HepG2 (cell line): ENCODE measurements around the gene HS2ST1. TPM values are rescaled to one million over a fixed set of nuclear protein-coding genes. Genes with fewer than 3 reads are reported as not detected.

Experiments
- ATAC-seq: fragments of 200-7000 bp; cut with Tn5 transposase; 3 replicates; pipeline ENCODE4 v1.9.1; 2020; ENCODE audit warnings: mild to moderate bottlenecking, moderate library complexity
- BruUV-seq: library from RNA; stranded (reverse); fragments of 400-500 nt; replicated peaks from 2 replicates; lab custom pipeline; 2021; lab: Mats Ljungman, UMichigan
- CTCF ChIA-PET: fragments of 300-600 bp; formaldehyde crosslinking; extraction: SDS; loops from one replicate; lab custom pipeline; 2021; ENCODE audit warnings: low total read pairs, inconsistent platforms, low intra/inter-chr PET ratio; lab: Yijun Ruan, JAX
- POLR2A ChIA-PET: fragments of 350-600 bp; sonication (Branson Sonifier 250); formaldehyde crosslinking; loops from one replicate; lab custom pipeline; 2020; ENCODE audit warnings: antibody characterized with exemption, inconsistent platforms; lab: Yijun Ruan, JAX
- DNase-seq: peaks from one replicate; pipeline ENCODE4 v3.0.0-alpha.2; 2015; ENCODE audit warnings: low spot score
- FAIRE-seq: peaks from 3 replicates; lab custom pipeline; 2011; peaks lifted over from hg19 to GRCh38; lab: Jason Lieb, UNC
- H2AFZ ChIP-seq: one replicate; pipeline ENCODE4 v1.6.1; 2011; ENCODE audit warnings: low read length, inconsistent platforms
- H3K27ac ChIP-seq: fragments of 300-600 bp; 3 replicates; pipeline ENCODE4 v1.8.0; 2011; ENCODE audit warnings: mixed run types, mild to moderate bottlenecking, mixed read lengths, low read length, inconsistent platforms; ENCODE audit not compliant: insufficient read depth; ENCODE audit errors: extremely low read length
- H3K27me3 ChIP-seq, 2 experiments: fragments of 200-600 bp in 1 of 2; 2 replicates in 1 of 2; 3 replicates in 1 of 2; pipeline versions ENCODE4 v1.6.0 to v1.8.0; 2011; ENCODE audit warnings: low read length in 2 of 2, mild to moderate bottlenecking in 2 of 2, moderate library complexity in 2 of 2, inconsistent platforms in 1 of 2; ENCODE audit not compliant: insufficient read depth in 2 of 2, control insufficient read depth in 1 of 2
- H3K36me3 ChIP-seq, 2 experiments: fragments of 200-600 bp in 1 of 2; replicated peaks in 1 of 2; 2 replicates in 1 of 2; 3 replicates in 1 of 2; pipeline versions ENCODE4 v1.5.1 to v1.8.0; 2011; ENCODE audit warnings: low read length in 2 of 2, inconsistent platforms in 1 of 2; ENCODE audit not compliant: insufficient read depth in 2 of 2, control insufficient read depth in 1 of 2
- H3K4me1 ChIP-seq: 2 replicates; pipeline ENCODE4 v1.5.1; 2012; ENCODE audit warnings: low read length, inconsistent platforms; ENCODE audit not compliant: insufficient read depth
- H3K4me2 ChIP-seq: 2 replicates; pipeline ENCODE4 v1.6.0; 2011; ENCODE audit warnings: low read depth, low read length, inconsistent platforms
- H3K4me3 ChIP-seq, 3 experiments: fragments of 200-600 bp in 1 of 3; sonication (generic), shearing (Covaris generic) in 1 of 3; replicated peaks in 1 of 3; 2 replicates each; pipeline ENCODE4 v1.5.1; 2011 to 2016; ENCODE audit warnings: low read length in 3 of 3, inconsistent platforms in 2 of 3, low read depth in 2 of 3, mild to moderate bottlenecking in 2 of 3, control low read depth in 1 of 3, mixed read lengths in 1 of 3; ENCODE audit not compliant: insufficient read depth in 1 of 3
- H3K79me2 ChIP-seq: one replicate; pipeline ENCODE4 v1.6.1; 2011; ENCODE audit warnings: low read length, inconsistent platforms; ENCODE audit not compliant: insufficient read depth
- H3K9ac ChIP-seq: 2 replicates; pipeline ENCODE4 v1.6.0; 2011; ENCODE audit warnings: mild to moderate bottlenecking, low read depth, low read length, inconsistent platforms; ENCODE audit not compliant: insufficient read depth
- H3K9me3 ChIP-seq: 2 replicates; pipeline ENCODE4 v1.5.1; 2012; ENCODE audit warnings: mild to moderate bottlenecking, low read length
- H4K20me1 ChIP-seq: 2 replicates; pipeline ENCODE4 v1.6.0; 2011; ENCODE audit warnings: inconsistent platforms, mild to moderate bottlenecking, low read length, moderate library complexity; ENCODE audit not compliant: insufficient read depth
- AHR ChIP-seq: IDR thresholded peaks from 2 replicates; pipeline ENCODE4 v1.6.1; 2018; ENCODE audit warnings: missing genetic modification reagents, missing compliant biosample characterization
- CBFB ChIP-seq: sonication (generic); formaldehyde crosslinking; IDR thresholded peaks from 2 replicates; pipeline ENCODE4 v1.4.0; 2020; ENCODE audit warnings: missing genetic modification reagents
- JARID2 ChIP-seq: sonication (generic); formaldehyde crosslinking; IDR thresholded peaks from 2 replicates; pipeline ENCODE4 v1.8.1; 2023; ENCODE audit warnings: missing genetic modification reagents, inconsistent platforms; ENCODE audit not compliant: insufficient replicate concordance
- MAFF ChIP-seq: IDR thresholded peaks from 2 replicates; pipeline ENCODE4 v1.6.1; 2011; ENCODE audit warnings: low read depth, low read length, improper control_type of control experiment
- MAFK ChIP-seq, 2 experiments: IDR thresholded peaks in 1 of 2; conservative IDR thresholded peaks in 1 of 2; 2 replicates each; pipeline ENCODE4 v1.6.1; 2011; ENCODE audit warnings: improper control_type of control experiment in 2 of 2, low read length in 2 of 2
- MAZ ChIP-seq, 2 experiments: sonication (generic) in 1 of 2; formaldehyde crosslinking in 1 of 2; IDR thresholded peaks; 2 replicates each; pipeline versions ENCODE4 v1.5.0 to v1.6.1; 2012 to 2020; ENCODE audit warnings: low read depth in 2 of 2, mild to moderate bottlenecking in 2 of 2, borderline replicate concordance in 1 of 2, improper control_type of control experiment in 1 of 2, low read length in 1 of 2, missing genetic modification reagents in 1 of 2, moderate library complexity in 1 of 2
- MEIS2 ChIP-seq: sonication (generic); formaldehyde crosslinking; IDR thresholded peaks from 2 replicates; pipeline ENCODE4 v1.9.0; 2021; ENCODE audit warnings: mild to moderate bottlenecking, missing genetic modification reagents
- RARA ChIP-seq: IDR thresholded peaks from 2 replicates; pipeline ENCODE4 v1.6.1; 2016; ENCODE audit warnings: missing genetic modification reagents, missing compliant biosample characterization
- TBX3 ChIP-seq: fragments of 450-650 bp; IDR thresholded peaks from 2 replicates; pipeline ENCODE4 v1.6.1; 2017; ENCODE audit warnings: antibody characterized with exemption, mild to moderate bottlenecking, inconsistent platforms, borderline replicate concordance
- TCF7 ChIP-seq: sonication (generic); IDR thresholded peaks from 2 replicates; pipeline ENCODE4 v1.6.1; 2016; ENCODE audit warnings: antibody characterized with exemption, low read depth
- ZBTB8A ChIP-seq: sonication (generic); formaldehyde crosslinking; IDR thresholded peaks from 2 replicates; pipeline ENCODE4 v1.4.0; 2020; ENCODE audit warnings: mild to moderate bottlenecking, low read depth, missing genetic modification reagents, borderline replicate concordance
- ZNF17 ChIP-seq: sonication (generic); formaldehyde crosslinking; IDR thresholded peaks from 2 replicates; pipeline ENCODE4 v1.5.0; 2020; ENCODE audit warnings: mild to moderate bottlenecking, missing genetic modification reagents
- ZNF34 ChIP-seq: sonication (generic); formaldehyde crosslinking; IDR thresholded peaks from 2 replicates; pipeline ENCODE4 v1.4.0; 2020; ENCODE audit warnings: mild to moderate bottlenecking, missing genetic modification reagents, borderline replicate concordance
- ZNF737 ChIP-seq: sonication (generic); formaldehyde crosslinking; IDR thresholded peaks from 2 replicates; pipeline ENCODE4 v1.5.0; 2020; ENCODE audit warnings: missing genetic modification reagents, mild to moderate bottlenecking, borderline replicate concordance
- WGBS: methylation state at CpG from one replicate; pipeline ENCODE4 v1.1.6; 2017; ENCODE audit warnings: low lambda C conversion rate; 5-methylcytosine and 5-hydroxymethylcytosine counted together
- in situ Hi-C: cut with HindIII; loops from 2 replicates; pipeline ENCODE4 v1.10.0; 2017; ENCODE audit warnings: low pct_unique_long_range_greater_than_20kb; ENCODE audit not compliant: extremely low pct_ligation_motif_present
- intact Hi-C: fragments of 100-400 bp; cut with micrococcal nuclease; formaldehyde crosslinking; loops from one replicate; pipeline ENCODE4 v1.10.0; 2022; ENCODE audit not compliant: unreplicated experiment
- polyA plus RNA-seq, 8 experiments: library from polyadenylated mRNA; depleted of rRNA in 3 of 8; stranded (reverse) in 7 of 8; unstranded in 1 of 8; fragments of >200 nt; fragmentation: Illumina TruSeq in 4 of 8; extraction: Trizol in 4 of 8; gene quantifications; 2 replicates each; pipeline versions ENCODE4 v1.2.1 to v1.2.3, GENCODE V29; 2011 to 2016; ENCODE audit warnings: low read depth in 4 of 8, missing spikeins in 1 of 8, mixed read lengths in 1 of 8; ENCODE audit not compliant: insufficient read depth in 1 of 8
- total RNA-seq, 5 experiments: library from RNA; depleted of rRNA; stranded (reverse); fragments of >200 nt; fragmentation: Illumina TruSeq; extraction: Trizol; gene quantifications; 2 replicates each; pipeline ENCODE4 v1.2.3, GENCODE V29; 2016; ENCODE audit warnings: low read depth in 1 of 5
- TF ChIP-seq, protein P1 (sequence below): fragments of 450-650 bp; IDR thresholded peaks from 2 replicates; pipeline ENCODE4 v1.6.1; 2017; ENCODE audit warnings: mild to moderate bottlenecking

Gene HS2ST1
- total and polyA plus RNA-seq, 2 of the 13 experiments (the other 11 are each of a cell fraction or from before 2014, with no cell fraction given), result 22.1 to 58.7 TPM

DNA sequence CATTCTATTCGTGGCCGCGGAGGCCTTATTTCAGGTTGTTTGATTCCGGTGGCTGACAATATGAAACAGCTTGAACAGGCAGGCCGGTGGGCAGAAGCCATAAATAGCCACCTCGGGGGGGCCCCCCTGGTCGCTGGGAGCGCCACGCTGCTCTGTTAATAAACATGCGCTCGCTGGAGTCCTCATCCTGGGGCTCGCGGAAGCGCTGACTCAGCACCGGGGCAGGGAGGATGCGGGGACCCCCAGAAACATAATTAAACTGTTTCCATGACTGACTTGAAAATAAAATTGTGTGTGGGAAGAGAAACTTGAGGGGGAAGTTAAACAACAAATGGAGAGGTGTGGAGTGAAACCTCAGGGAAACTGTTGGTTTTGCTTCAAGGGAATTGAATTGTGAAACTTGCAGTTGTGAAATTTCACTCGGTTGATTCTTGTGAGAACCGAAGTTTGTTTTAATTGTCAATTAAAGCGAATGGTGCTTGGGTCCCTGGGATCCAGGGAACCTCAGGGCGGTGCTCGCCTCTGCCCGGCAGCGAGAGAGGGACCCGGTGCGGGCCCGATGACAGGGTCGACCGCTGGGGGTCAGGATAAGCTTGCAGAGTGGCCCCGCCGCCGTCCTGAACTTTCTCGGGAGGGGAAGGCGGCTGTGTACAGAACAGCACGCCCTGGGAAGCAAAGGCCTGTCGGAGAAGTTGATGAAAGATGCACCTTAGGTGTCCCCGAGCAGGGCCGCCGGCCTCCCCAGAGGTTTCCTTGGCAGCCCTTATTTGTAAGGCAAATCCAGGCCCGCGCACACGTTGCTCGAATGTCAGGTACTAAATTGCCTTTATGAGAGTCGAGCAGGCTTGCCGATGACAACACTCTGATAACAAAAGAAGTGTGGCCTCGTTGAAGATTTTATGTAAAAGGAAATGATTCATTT lies 237.3 kb downstream of the HS2ST1 start:
- no peaks in the 10 kb centered on the region for H3K4me1 ChIP-seq
- ChIA-PET POLR2A (no interaction called here), CTCF (no interaction called here)
- no peak overlapping the region for H3K4me2 ChIP-seq
- no peak for TF ChIP-seq RARA (CRISPR knock-in tag)
- peak; percentile 75 for TF ChIP-seq MAFF
- TF ChIP-seq MAFK (conservative IDR thresholded peaks at IDR 0.05 in 1 of 2, IDR thresholded peaks at IDR 0.05 in 1 of 2; ENCODE audit: low read length in 2 of 2), result peak; percentile 87 to 92
- TF ChIP-seq CBFB (CRISPR knock-in tag), result no peak
- no peak for FAIRE-seq
- BruUV-seq, result no TSS peak
- 66% methylated on average over 32 of the region's 45 CpGs for WGBS
- peaks cover 1 to 8% of the 10 kb centered on the region in 2 experiments; a peak in 3 of 5 replicates for H3K27me3 ChIP-seq
- DNase-seq, result no peak
- no peak for ATAC-seq
- H2AFZ ChIP-seq, result no peak overlapping the region
- no peaks in the 10 kb centered on the region for H4K20me1 ChIP-seq
- intact Hi-C loops (no loop called here), in situ Hi-C loops (no loop called here)
- no peaks in the 10 kb centered on the region for H3K36me3 ChIP-seq
- no peaks in the 10 kb centered on the region for H3K9me3 ChIP-seq
- no peak overlapping the region for H3K4me3 ChIP-seq
- H3K9ac ChIP-seq, result no peak overlapping the region
- H3K79me2 ChIP-seq, result no peaks in the 10 kb centered on the region
- no peak overlapping the region for H3K27ac ChIP-seq

DNA sequence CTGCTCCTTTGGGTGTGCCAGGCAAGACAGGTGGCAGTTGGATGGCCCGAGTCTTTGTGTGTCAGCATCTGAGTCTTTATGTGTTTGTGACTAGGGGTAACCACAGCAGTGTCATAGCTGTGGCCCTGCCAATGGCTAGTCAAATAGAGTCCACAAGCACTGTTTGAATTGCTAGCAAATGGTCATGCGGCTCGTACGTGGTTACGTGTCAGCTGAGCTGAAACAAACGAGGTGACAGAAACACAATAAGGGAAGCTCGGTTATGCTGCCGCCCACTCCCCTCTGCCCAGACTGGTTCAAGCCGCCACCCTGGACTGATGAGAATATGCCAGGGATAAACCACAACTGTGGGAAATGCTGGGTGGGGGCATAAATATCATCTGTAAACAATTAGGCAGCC lies 239.9 kb downstream of the HS2ST1 start:
- Histone ChIP-seq H3K27ac (no peak overlapping the region), H3K9me3 (no peaks in the 10 kb centered on the region), H4K20me1 (no peaks in the 10 kb centered on the region), H3K27me3 (peaks cover 3 to 13% of the 10 kb centered on the region in 2 experiments; a peak in 3 of 5 replicates), H3K4me1 (no peaks in the 10 kb centered on the region), H2AFZ (no peak overlapping the region), H3K9ac (no peak overlapping the region), H3K4me2 (no peak overlapping the region), H3K4me3 (no peak overlapping the region), H3K36me3 (no peaks in the 10 kb centered on the region), H3K79me2 (no peaks in the 10 kb centered on the region)
- POLR2A ChIA-PET, result no interaction called here
- WGBS, result 55% methylated on average over 7 of the region's 9 CpGs
- ATAC-seq (no peak), FAIRE-seq (no peak), DNase-seq (no peak)
- CTCF ChIA-PET, result no interaction called here
- intact Hi-C loops, result no loop called here
- in situ Hi-C loops, result no loop called here
- no TSS peak for BruUV-seq
- no peak for TF ChIP-seq TCF7
- TF ChIP-seq ZNF17 (CRISPR knock-in tag), result no peak
- no peak for TF ChIP-seq AHR (CRISPR knock-in tag)
- no peak for TF ChIP-seq ZNF737
- no peak for TF ChIP-seq TBX3
- no peak for TF ChIP-seq MAZ (IDR thresholded peaks at IDR 0.05; ENCODE audit: borderline replicate concordance, low read depth, low read length)
- no peak for TF ChIP-seq MAZ (CRISPR knock-in tag; IDR thresholded peaks at IDR 0.05; ENCODE audit: low read depth)
- no peak for TF ChIP-seq ZNF34
- no peak for TF ChIP-seq ZBTB8A (CRISPR knock-in tag)
- TF ChIP-seq, protein P1, sequence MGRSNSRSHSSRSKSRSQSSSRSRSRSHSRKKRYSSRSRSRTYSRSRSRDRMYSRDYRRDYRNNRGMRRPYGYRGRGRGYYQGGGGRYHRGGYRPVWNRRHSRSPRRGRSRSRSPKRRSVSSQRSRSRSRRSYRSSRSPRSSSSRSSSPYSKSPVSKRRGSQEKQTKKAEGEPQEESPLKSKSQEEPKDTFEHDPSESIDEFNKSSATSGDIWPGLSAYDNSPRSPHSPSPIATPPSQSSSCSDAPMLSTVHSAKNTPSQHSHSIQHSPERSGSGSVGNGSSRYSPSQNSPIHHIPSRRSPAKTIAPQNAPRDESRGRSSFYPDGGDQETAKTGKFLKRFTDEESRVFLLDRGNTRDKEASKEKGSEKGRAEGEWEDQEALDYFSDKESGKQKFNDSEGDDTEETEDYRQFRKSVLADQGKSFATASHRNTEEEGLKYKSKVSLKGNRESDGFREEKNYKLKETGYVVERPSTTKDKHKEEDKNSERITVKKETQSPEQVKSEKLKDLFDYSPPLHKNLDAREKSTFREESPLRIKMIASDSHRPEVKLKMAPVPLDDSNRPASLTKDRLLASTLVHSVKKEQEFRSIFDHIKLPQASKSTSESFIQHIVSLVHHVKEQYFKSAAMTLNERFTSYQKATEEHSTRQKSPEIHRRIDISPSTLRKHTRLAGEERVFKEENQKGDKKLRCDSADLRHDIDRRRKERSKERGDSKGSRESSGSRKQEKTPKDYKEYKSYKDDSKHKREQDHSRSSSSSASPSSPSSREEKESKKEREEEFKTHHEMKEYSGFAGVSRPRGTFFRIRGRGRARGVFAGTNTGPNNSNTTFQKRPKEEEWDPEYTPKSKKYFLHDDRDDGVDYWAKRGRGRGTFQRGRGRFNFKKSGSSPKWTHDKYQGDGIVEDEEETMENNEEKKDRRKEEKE, result no peak
- TF ChIP-seq JARID2 (CRISPR knock-in tag), result no peak
- no peak for TF ChIP-seq MEIS2 (CRISPR knock-in tag)
